ENCODE results near the gene SLC25A17.
A peak's percentile ranks its signal among the peaks of the same experiment; 100 is the strongest.

SLC25A17 gene

DNA sequence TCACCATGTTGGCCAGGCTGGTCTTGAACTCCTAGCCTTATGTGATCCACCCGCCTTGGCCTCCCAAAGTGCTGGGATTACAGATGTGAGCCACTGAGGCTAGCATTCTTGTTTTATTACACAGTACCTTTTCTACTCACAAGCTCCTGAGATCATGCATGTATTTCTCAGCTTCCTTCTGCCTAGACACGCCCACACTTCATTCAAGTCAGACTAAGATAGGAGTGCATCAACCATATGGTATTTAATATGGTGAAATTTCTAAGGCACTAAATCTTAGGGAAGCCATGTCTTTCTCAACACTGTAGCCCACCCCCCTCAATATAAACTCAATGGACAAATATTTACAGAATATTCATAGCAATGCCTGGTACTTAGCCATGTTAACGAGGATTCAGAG lies 62.1 kb downstream of the SLC25A17 start:
- no peak overlapping the region for H2AFZ ChIP-seq (ENCODE audit: low read depth, low read length)
- no peak for ATAC-seq (ENCODE audit: insufficient read depth, low read depth)
- H3K27ac ChIP-seq (ENCODE audit: low read length) = 0 out of 2 replicates have a peak overlapping the region, but pooled peaks have one; percentile 5

DNA sequence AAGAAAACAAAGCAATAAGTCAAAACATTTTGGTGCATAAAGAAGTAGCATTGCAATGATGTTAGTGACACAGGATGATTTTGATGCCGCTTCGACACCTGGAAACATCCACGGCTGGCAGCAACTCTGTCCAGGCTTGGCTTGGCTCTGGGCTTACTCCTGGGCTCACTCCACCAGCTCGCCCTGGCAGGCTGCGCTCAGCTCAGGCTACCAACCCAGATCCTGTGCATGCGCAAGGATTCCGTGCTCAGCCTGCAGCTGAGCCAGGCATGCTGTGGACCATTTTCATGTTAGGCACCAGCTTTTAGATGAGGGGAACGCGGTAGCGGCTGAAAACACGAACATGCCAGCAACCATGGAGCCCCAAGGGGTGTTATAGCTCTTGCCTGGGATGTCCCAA lies 66.0 kb downstream of the SLC25A17 start:
- TF ChIP-seq EZH2 (IDR thresholded peaks at IDR 0.05; ENCODE audit: borderline replicate concordance, low read depth, low read length, severe bottlenecking) = no peak
- H3K36me3 ChIP-seq (ENCODE audit: insufficient read depth, low read length) = peaks cover 9% of the 10 kb centered on the region
- H3K27me3 ChIP-seq (ENCODE audit: insufficient read depth, low read length, poor library complexity) = no peaks in the 10 kb centered on the region
- no peaks in the 10 kb centered on the region for H4K20me1 ChIP-seq (ENCODE audit: insufficient read depth, low read length)
- H3K4me1 ChIP-seq (ENCODE audit: insufficient read depth, low read length) = peaks cover 14% of the 10 kb centered on the region
- DNase-seq (no peak), ATAC-seq (ENCODE audit: insufficient read depth, low read depth) (no peak)
- H3K4me2 ChIP-seq (ENCODE audit: insufficient read depth, low read length) = no peak overlapping the region
- no peak overlapping the region for H3K9ac ChIP-seq (ENCODE audit: low read depth, low read length)
- H3K9me3 ChIP-seq (ENCODE audit: insufficient read depth, low read length, severe bottlenecking) = peaks cover 17% of the 10 kb centered on the region
- no peaks in the 10 kb centered on the region for H3K79me2 ChIP-seq (ENCODE audit: insufficient read depth, low read length)
- H2AFZ ChIP-seq (ENCODE audit: low read depth, low read length) = no peak overlapping the region
- H3K4me3 ChIP-seq (ENCODE audit: low read depth in 1 of 2, low read length in 2 of 2) = no peak overlapping the region
- no peak overlapping the region for H3K27ac ChIP-seq (ENCODE audit: low read length)

More for the DNA sequence above, 62.1 kb downstream of the SLC25A17 start:
- H3K9me3 ChIP-seq (ENCODE audit: insufficient read depth, low read length, severe bottlenecking) = peaks cover 6% of the 10 kb centered on the region
- no peak overlapping the region for H3K4me2 ChIP-seq (ENCODE audit: insufficient read depth, low read length)
- H3K4me1 ChIP-seq (ENCODE audit: insufficient read depth, low read length) = peaks cover 17% of the 10 kb centered on the region
- no peaks in the 10 kb centered on the region for H3K27me3 ChIP-seq (ENCODE audit: insufficient read depth, low read length, poor library complexity)
- no peaks in the 10 kb centered on the region for H4K20me1 ChIP-seq (ENCODE audit: insufficient read depth, low read length)
- no peak overlapping the region for H3K9ac ChIP-seq (ENCODE audit: low read depth, low read length)
- no peaks in the 10 kb centered on the region for H3K36me3 ChIP-seq (ENCODE audit: insufficient read depth, low read length)
- H3K79me2 ChIP-seq (ENCODE audit: insufficient read depth, low read length) = no peaks in the 10 kb centered on the region
- no peak overlapping the region for H3K4me3 ChIP-seq (ENCODE audit: low read depth in 1 of 2, low read length in 2 of 2)
- TF ChIP-seq, protein P1, sequence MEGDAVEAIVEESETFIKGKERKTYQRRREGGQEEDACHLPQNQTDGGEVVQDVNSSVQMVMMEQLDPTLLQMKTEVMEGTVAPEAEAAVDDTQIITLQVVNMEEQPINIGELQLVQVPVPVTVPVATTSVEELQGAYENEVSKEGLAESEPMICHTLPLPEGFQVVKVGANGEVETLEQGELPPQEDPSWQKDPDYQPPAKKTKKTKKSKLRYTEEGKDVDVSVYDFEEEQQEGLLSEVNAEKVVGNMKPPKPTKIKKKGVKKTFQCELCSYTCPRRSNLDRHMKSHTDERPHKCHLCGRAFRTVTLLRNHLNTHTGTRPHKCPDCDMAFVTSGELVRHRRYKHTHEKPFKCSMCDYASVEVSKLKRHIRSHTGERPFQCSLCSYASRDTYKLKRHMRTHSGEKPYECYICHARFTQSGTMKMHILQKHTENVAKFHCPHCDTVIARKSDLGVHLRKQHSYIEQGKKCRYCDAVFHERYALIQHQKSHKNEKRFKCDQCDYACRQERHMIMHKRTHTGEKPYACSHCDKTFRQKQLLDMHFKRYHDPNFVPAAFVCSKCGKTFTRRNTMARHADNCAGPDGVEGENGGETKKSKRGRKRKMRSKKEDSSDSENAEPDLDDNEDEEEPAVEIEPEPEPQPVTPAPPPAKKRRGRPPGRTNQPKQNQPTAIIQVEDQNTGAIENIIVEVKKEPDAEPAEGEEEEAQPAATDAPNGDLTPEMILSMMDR (IDR thresholded peaks at IDR 0.05; ENCODE audit: borderline replicate concordance, extremely low read depth, low read length, poor library complexity, severe bottlenecking) = no peak
- no peak for TF ChIP-seq EZH2 (IDR thresholded peaks at IDR 0.05; ENCODE audit: borderline replicate concordance, low read depth, low read length, severe bottlenecking)
- DNase-seq = no peak

DNA sequence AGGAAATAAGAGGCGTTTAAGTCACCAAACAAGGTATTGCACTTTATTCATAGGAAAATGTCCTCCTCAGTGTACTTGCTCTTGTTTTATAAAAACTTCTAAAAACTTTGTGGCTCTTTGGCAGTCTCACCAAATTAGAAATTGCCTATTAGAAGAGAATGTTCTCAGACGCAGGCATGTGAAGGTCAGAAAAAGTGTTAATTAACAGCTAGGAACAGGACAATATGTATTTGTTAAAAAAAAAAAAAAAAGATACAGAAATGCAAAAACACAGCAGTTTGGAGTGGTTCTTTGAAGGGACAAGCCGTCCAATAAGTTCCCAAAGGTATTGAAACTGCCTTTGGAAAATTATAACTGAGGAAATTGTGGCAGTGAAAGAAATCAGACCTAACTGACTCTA lies 67.9 kb downstream of the SLC25A17 start:
- peaks cover 20% of the 10 kb centered on the region for H3K9me3 ChIP-seq (ENCODE audit: insufficient read depth, low read length, severe bottlenecking)
- ATAC-seq (ENCODE audit: insufficient read depth, low read depth) (no peak), DNase-seq (no peak)
- peaks cover 10% of the 10 kb centered on the region for H3K36me3 ChIP-seq (ENCODE audit: insufficient read depth, low read length)
- no peak overlapping the region for H3K9ac ChIP-seq (ENCODE audit: low read depth, low read length)
- H3K4me2 ChIP-seq (ENCODE audit: insufficient read depth, low read length) = no peak overlapping the region
- H3K4me3 ChIP-seq (ENCODE audit: low read depth in 1 of 2, low read length in 2 of 2) = no peak overlapping the region
- no peaks in the 10 kb centered on the region for H3K79me2 ChIP-seq (ENCODE audit: insufficient read depth, low read length)
- TF ChIP-seq, protein P1 (IDR thresholded peaks at IDR 0.05; ENCODE audit: borderline replicate concordance, extremely low read depth, low read length, poor library complexity, severe bottlenecking) = no peak
- TF ChIP-seq EZH2 (IDR thresholded peaks at IDR 0.05; ENCODE audit: borderline replicate concordance, low read depth, low read length, severe bottlenecking) = no peak
- no peak overlapping the region for H2AFZ ChIP-seq (ENCODE audit: low read depth, low read length)
- H4K20me1 ChIP-seq (ENCODE audit: insufficient read depth, low read length) = no peaks in the 10 kb centered on the region
- H3K27me3 ChIP-seq (ENCODE audit: insufficient read depth, low read length, poor library complexity) = no peaks in the 10 kb centered on the region
- peaks cover 10% of the 10 kb centered on the region for H3K4me1 ChIP-seq (ENCODE audit: insufficient read depth, low read length)
- H3K27ac ChIP-seq (ENCODE audit: low read length) = no peak overlapping the region

DNA sequence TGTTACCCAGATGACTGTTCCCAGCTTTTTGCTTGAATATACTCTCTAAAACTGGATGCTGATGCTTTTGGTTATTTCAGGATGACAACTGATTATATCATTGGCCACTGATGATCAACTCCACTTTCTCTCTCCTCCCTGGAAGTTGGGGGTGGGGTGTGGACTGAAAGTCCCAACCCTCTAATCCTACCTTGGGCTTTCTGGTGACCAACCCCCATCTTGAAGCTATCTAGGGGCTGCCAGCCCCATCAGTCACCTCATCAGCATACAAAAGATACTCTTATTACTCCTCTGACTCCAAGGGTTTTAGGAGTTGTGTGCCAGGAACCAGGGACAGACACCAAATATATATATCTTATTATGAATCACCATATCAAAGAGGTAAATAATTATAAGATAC lies 69.3 kb downstream of the SLC25A17 start:
- Histone ChIP-seq H3K27me3 (ENCODE audit: insufficient read depth, low read length, poor library complexity) (no peaks in the 10 kb centered on the region), H3K4me2 (ENCODE audit: insufficient read depth, low read length) (no peak overlapping the region), H3K9me3 (ENCODE audit: insufficient read depth, low read length, severe bottlenecking) (peaks cover 20% of the 10 kb centered on the region), H3K4me1 (ENCODE audit: insufficient read depth, low read length) (peaks cover 10% of the 10 kb centered on the region), H3K4me3 (ENCODE audit: low read depth in 1 of 2, low read length in 2 of 2) (no peak overlapping the region), H3K27ac (ENCODE audit: low read length) (no peak overlapping the region), H3K9ac (ENCODE audit: low read depth, low read length) (no peak overlapping the region), H2AFZ (ENCODE audit: low read depth, low read length) (no peak overlapping the region), H4K20me1 (ENCODE audit: insufficient read depth, low read length) (no peaks in the 10 kb centered on the region), H3K36me3 (ENCODE audit: insufficient read depth, low read length) (peaks cover 10% of the 10 kb centered on the region), H3K79me2 (ENCODE audit: insufficient read depth, low read length) (no peaks in the 10 kb centered on the region)
- TF ChIP-seq, protein P1 (IDR thresholded peaks at IDR 0.05; ENCODE audit: borderline replicate concordance, extremely low read depth, low read length, poor library complexity, severe bottlenecking) = no peak
- no peak for TF ChIP-seq EZH2 (IDR thresholded peaks at IDR 0.05; ENCODE audit: borderline replicate concordance, low read depth, low read length, severe bottlenecking)
- DNase-seq (no peak), ATAC-seq (ENCODE audit: insufficient read depth, low read depth) (no peak)

Measured in DND-41 (cell line).